GM12878 (cell line): ENCODE results near the gene SWT1. TPM values are rescaled to one million over a fixed set of nuclear protein-coding genes. Genes with fewer than 3 reads are reported as not detected.

Experiments used
- ATAC-seq: fragments of 200-7000 bp; cut with Tn5 transposase; 3 replicates; pipeline ENCODE4 v1.9.1; 2020; ENCODE audit warnings: mild to moderate bottlenecking, moderate library complexity
- BruUV-seq: library from RNA; stranded (reverse); fragments of 400-500 nt; replicated peaks from 2 replicates; lab custom pipeline; 2021; lab: Mats Ljungman, UMichigan
- CTCF ChIA-PET: fragments of 300-600 bp; sonication (Branson Sonifier 250); formaldehyde crosslinking; extraction: SDS; loops from one replicate; lab custom pipeline; 2021; ENCODE audit warnings: inconsistent platforms; lab: Yijun Ruan, JAX
- POLR2A ChIA-PET: fragments of 350-600 bp; formaldehyde crosslinking; extraction: SDS; loops from one replicate; lab custom pipeline; 2021; ENCODE audit warnings: inconsistent platforms; lab: Charles Lee
- RAD21 ChIA-PET: fragments of 300-600 bp; sonication (Branson Sonifier 250); formaldehyde crosslinking; loops from one replicate; lab custom pipeline; 2023; ENCODE audit warnings: antibody characterized with exemption; ENCODE audit not compliant: unreplicated experiment; lab: Charles Lee
- SMC1A ChIA-PET: fragments of 300-600 bp; sonication (Branson Sonifier 250); formaldehyde crosslinking; loops from one replicate; lab custom pipeline; 2023; ENCODE audit not compliant: unreplicated experiment, uncharacterized antibody; lab: Charles Lee
- DNase-seq: peaks from one replicate; pipeline ENCODE4 v3.0.0-alpha.2; 2011; ENCODE audit warnings: low read depth, low spot score
- FAIRE-seq: peaks from 3 replicates; lab custom pipeline; 2011; peaks lifted over from hg19 to GRCh38; lab: Jason Lieb, UNC
- H2AFZ ChIP-seq: 2 replicates; pipeline ENCODE4 v1.6.0; 2011; ENCODE audit warnings: low read depth, low read length, control low read depth; ENCODE audit not compliant: control insufficient read depth
- H3K27ac ChIP-seq: 2 replicates; pipeline ENCODE4 v1.5.1; 2011; ENCODE audit warnings: control low read depth; ENCODE audit not compliant: control insufficient read depth, insufficient read depth
- H3K27me3 ChIP-seq, 2 experiments: replicated peaks in 1 of 2; 2 replicates each; pipeline versions ENCODE4 v1.6.0 to v1.6.1; 2011; ENCODE audit warnings: low read length in 1 of 2; ENCODE audit not compliant: control insufficient read depth in 2 of 2, insufficient read depth in 2 of 2
- H3K36me3 ChIP-seq, 2 experiments: 2 replicates each; pipeline ENCODE4 v1.5.1; 2011; ENCODE audit warnings: low read length in 1 of 2; ENCODE audit not compliant: control insufficient read depth in 2 of 2, insufficient read depth in 2 of 2
- H3K4me1 ChIP-seq: 2 replicates; pipeline ENCODE4 v1.6.1; 2011; ENCODE audit warnings: mild to moderate bottlenecking, low read length, moderate library complexity, mixed read lengths; ENCODE audit not compliant: control insufficient read depth, insufficient read depth
- H3K4me2 ChIP-seq: 2 replicates; pipeline ENCODE4 v1.6.0; 2011; ENCODE audit warnings: control low read depth; ENCODE audit not compliant: control insufficient read depth, insufficient read depth
- H3K4me3 ChIP-seq: fragments of 200-600 bp; sonication (generic); 2 replicates; pipeline ENCODE4 v1.5.1; 2016
- H3K79me2 ChIP-seq: 2 replicates; pipeline ENCODE4 v1.6.0; 2011; ENCODE audit warnings: low read length; ENCODE audit not compliant: control insufficient read depth, insufficient read depth
- H3K9ac ChIP-seq: 2 replicates; pipeline ENCODE4 v1.8.0; 2011; ENCODE audit warnings: low read length, control low read depth, mixed read lengths; ENCODE audit not compliant: control insufficient read depth, insufficient read depth
- H3K9me3 ChIP-seq: replicated peaks from 3 replicates; pipeline ENCODE4 v1.5.1; 2011; ENCODE audit warnings: mild to moderate bottlenecking, low read length; ENCODE audit not compliant: control insufficient read depth, insufficient read depth
- H4K20me1 ChIP-seq: 2 replicates; pipeline ENCODE4 v1.6.0; 2011; ENCODE audit not compliant: control insufficient read depth, insufficient read depth
- ASH2L ChIP-seq: fragments of 300-600, 200-600 bp; sonication (generic); IDR thresholded peaks from 2 replicates; pipeline ENCODE4 v1.6.1; 2017; ENCODE audit warnings: low read depth, mild to moderate bottlenecking, borderline replicate concordance
- CBFB ChIP-seq: IDR thresholded peaks from 2 replicates; pipeline ENCODE4 v1.6.1; 2016; ENCODE audit warnings: antibody characterized with exemption, low read depth
- CBX3 ChIP-seq: fragments of 200-600 bp; sonication (generic); IDR thresholded peaks from 2 replicates; pipeline ENCODE4 v1.6.1; 2016; ENCODE audit warnings: low read depth, borderline replicate concordance
- IKZF1 ChIP-seq: fragments of 450-650 bp; conservative IDR thresholded peaks from 2 replicates; pipeline ENCODE4 v1.6.1; 2017; ENCODE audit warnings: antibody characterized with exemption, mild to moderate bottlenecking
- JUND ChIP-seq: IDR thresholded peaks from 2 replicates; pipeline ENCODE4 v1.6.1; 2012; ENCODE audit warnings: low read depth, mild to moderate bottlenecking, low read length, improper control_type of control experiment, moderate library complexity
- KLF5 ChIP-seq: fragments of 450-650 bp; IDR thresholded peaks from 2 replicates; pipeline ENCODE4 v1.6.1; 2014; ENCODE audit warnings: mild to moderate bottlenecking; ENCODE audit not compliant: partially characterized antibody
- MAX ChIP-seq: IDR thresholded peaks from 2 replicates; pipeline ENCODE4 v1.6.1; 2012; ENCODE audit warnings: low read depth, low read length, improper control_type of control experiment
- MEF2B ChIP-seq: fragments of 450-650 bp; IDR thresholded peaks from 2 replicates; pipeline ENCODE4 v1.6.1; 2018; ENCODE audit warnings: mild to moderate bottlenecking, moderate library complexity; ENCODE audit not compliant: partially characterized antibody, poor library complexity, severe bottlenecking
- MXI1 ChIP-seq: fragments of 150-350 bp; IDR thresholded peaks from 2 replicates; pipeline ENCODE4 v1.6.1; 2011; ENCODE audit warnings: low read depth, mild to moderate bottlenecking, inconsistent platforms, low read length, improper control_type of control experiment
- NFYA ChIP-seq: IDR thresholded peaks from 2 replicates; pipeline ENCODE4 v1.6.1; 2011; ENCODE audit warnings: low read depth, mild to moderate bottlenecking, low read length, improper control_type of control experiment, borderline replicate concordance
- NFYB ChIP-seq: IDR thresholded peaks from 2 replicates; pipeline ENCODE4 v1.6.1; 2011; ENCODE audit warnings: low read depth, mild to moderate bottlenecking, low read length, improper control_type of control experiment, moderate library complexity; ENCODE audit not compliant: insufficient read depth
- RAD21 ChIP-seq: IDR thresholded peaks from 2 replicates; pipeline ENCODE4 v1.6.1; 2011; ENCODE audit warnings: mild to moderate bottlenecking, low read depth, low read length, moderate library complexity; ENCODE audit not compliant: insufficient read depth
- SP1 ChIP-seq: IDR thresholded peaks from one replicate; pipeline ENCODE4 v1.6.1; 2011; ENCODE audit warnings: low read depth, low read length
- STAT3 ChIP-seq: IDR thresholded peaks from 2 replicates; pipeline ENCODE4 v1.6.1; 2011; ENCODE audit warnings: low read depth, low read length, improper control_type of control experiment
- TCF7 ChIP-seq: IDR thresholded peaks from 2 replicates; pipeline ENCODE4 v1.6.1; 2014; ENCODE audit warnings: antibody characterized with exemption, borderline replicate concordance
- WGBS: methylation state at CpG from one replicate; pipeline ENCODE4 v1.1.6; 2016; ENCODE audit warnings: low lambda C conversion rate; ENCODE audit not compliant: insufficient replicate concordance, insufficient coverage; ENCODE audit errors: missing lambda C conversion rate; 5-methylcytosine and 5-hydroxymethylcytosine counted together
- in situ Hi-C: fragments of 300-500 bp; cut with MboI; formaldehyde crosslinking; loops from 9 replicates; pipeline ENCODE4 v1.14.3; 2018; ENCODE audit warnings: mixed read lengths
- intact Hi-C: fragments of 100-400 bp; cut with micrococcal nuclease; formaldehyde crosslinking; loops from one replicate; pipeline ENCODE4 v1.14.2; 2022; ENCODE audit not compliant: unreplicated experiment
- polyA plus RNA-seq, 11 experiments: library from polyadenylated mRNA; depleted of rRNA in 4 of 11; unstranded in 6 of 11; stranded (reverse) in 5 of 11; fragments of >200 nt; fragmentation: Nextera tagmentation in 4 of 11; fragmentation: Illumina TruSeq in 1 of 11; extraction: Ambion mirVana in 4 of 11; extraction: Trizol in 1 of 11; gene quantifications; 1 replicate in 1 of 11; 2 replicates in 10 of 11; pipeline versions ENCODE4 v1.2.1 to v1.2.3, GENCODE V29; 2011 to 2016; ENCODE audit warnings: inconsistent platforms in 2 of 11, missing spikeins in 2 of 11, low read depth in 1 of 11
- total RNA-seq, 4 experiments: library from RNA; depleted of rRNA in 3 of 4; stranded (reverse); fragments of >200 nt in 3 of 4; fragmentation: Illumina TruSeq in 1 of 4; extraction: Trizol in 1 of 4; gene quantifications; 2 replicates each; pipeline versions ENCODE4 v1.2.1 to v1.2.3, GENCODE V29; 2013 to 2021
- TF ChIP-seq, protein P1 (sequence below): fragments of 450-650 bp; IDR thresholded peaks from 2 replicates; pipeline ENCODE4 v1.6.1; 2017; ENCODE audit warnings: mild to moderate bottlenecking, moderate library complexity
- TF ChIP-seq, protein P2 (sequence below): IDR thresholded peaks from 2 replicates; pipeline ENCODE4 v1.6.1; 2012; ENCODE audit warnings: improper control_type of control experiment, low read depth, low read length; ENCODE audit not compliant: insufficient replicate concordance

The SWT1 gene
- total and polyA plus RNA-seq, 10 of the 15 experiments (the other 5 are each of a cell fraction or from before 2014, with no cell fraction given), result 1.0 to 4.2 (median 2.6) TPM

- no TSS peak for BruUV-seq
- Histone ChIP-seq H3K4me2 (no peak overlapping the region), H2AFZ (no peak overlapping the region), H3K36me3 (no peaks in the 10 kb centered on the region), H3K9ac (no peak overlapping the region), H3K27ac (no peak overlapping the region), H3K79me2 (no peaks in the 10 kb centered on the region), H3K27me3 (no peaks in the 10 kb centered on the region), H3K9me3 (no peaks in the 10 kb centered on the region), H4K20me1 (no peaks in the 10 kb centered on the region), H3K4me3 (no peak overlapping the region), H3K4me1 (no peaks in the 10 kb centered on the region)
- ChIA-PET POLR2A (no interaction called here), SMC1A (no interaction called here), CTCF (interaction anchor here (0.9 kb wide), 1 partner anchor 14 kb away, joined by 3 read pairs; no protein-coding TSS in a partner anchor), RAD21 (interaction anchor here (0.9 kb wide), 1 partner anchor 18 kb away, joined by 3 read pairs; no protein-coding TSS in a partner anchor)
- intact Hi-C loops (no loop called here), in situ Hi-C loops (no loop called here)
- no peak for ATAC-seq
- no peak for FAIRE-seq
- DNase-seq, result no peak
- 50% methylated on average over 2 of the region's 2 CpGs for WGBS
- TF ChIP-seq NFYA (no peak), STAT3 (no peak), CBFB (no peak), ASH2L (no peak), SP1 (no peak), JUND (no peak), NFYB (no peak), MAX (no peak), RAD21 (no peak), MXI1 (no peak), MEF2B (no peak), KLF5 (no peak), CBX3 (no peak), TCF7 (no peak), IKZF1 (no peak)
- TF ChIP-seq, protein P1, sequence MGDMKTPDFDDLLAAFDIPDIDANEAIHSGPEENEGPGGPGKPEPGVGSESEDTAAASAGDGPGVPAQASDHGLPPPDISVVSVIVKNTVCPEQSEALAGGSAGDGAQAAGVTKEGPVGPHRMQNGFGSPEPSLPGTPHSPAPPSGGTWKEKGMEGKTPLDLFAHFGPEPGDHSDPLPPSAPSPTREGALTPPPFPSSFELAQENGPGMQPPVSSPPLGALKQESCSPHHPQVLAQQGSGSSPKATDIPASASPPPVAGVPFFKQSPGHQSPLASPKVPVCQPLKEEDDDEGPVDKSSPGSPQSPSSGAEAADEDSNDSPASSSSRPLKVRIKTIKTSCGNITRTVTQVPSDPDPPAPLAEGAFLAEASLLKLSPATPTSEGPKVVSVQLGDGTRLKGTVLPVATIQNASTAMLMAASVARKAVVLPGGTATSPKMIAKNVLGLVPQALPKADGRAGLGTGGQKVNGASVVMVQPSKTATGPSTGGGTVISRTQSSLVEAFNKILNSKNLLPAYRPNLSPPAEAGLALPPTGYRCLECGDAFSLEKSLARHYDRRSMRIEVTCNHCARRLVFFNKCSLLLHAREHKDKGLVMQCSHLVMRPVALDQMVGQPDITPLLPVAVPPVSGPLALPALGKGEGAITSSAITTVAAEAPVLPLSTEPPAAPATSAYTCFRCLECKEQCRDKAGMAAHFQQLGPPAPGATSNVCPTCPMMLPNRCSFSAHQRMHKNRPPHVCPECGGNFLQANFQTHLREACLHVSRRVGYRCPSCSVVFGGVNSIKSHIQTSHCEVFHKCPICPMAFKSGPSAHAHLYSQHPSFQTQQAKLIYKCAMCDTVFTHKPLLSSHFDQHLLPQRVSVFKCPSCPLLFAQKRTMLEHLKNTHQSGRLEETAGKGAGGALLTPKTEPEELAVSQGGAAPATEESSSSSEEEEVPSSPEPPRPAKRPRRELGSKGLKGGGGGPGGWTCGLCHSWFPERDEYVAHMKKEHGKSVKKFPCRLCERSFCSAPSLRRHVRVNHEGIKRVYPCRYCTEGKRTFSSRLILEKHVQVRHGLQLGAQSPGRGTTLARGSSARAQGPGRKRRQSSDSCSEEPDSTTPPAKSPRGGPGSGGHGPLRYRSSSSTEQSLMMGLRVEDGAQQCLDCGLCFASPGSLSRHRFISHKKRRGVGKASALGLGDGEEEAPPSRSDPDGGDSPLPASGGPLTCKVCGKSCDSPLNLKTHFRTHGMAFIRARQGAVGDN, result no peak
- TF ChIP-seq, protein P2, sequence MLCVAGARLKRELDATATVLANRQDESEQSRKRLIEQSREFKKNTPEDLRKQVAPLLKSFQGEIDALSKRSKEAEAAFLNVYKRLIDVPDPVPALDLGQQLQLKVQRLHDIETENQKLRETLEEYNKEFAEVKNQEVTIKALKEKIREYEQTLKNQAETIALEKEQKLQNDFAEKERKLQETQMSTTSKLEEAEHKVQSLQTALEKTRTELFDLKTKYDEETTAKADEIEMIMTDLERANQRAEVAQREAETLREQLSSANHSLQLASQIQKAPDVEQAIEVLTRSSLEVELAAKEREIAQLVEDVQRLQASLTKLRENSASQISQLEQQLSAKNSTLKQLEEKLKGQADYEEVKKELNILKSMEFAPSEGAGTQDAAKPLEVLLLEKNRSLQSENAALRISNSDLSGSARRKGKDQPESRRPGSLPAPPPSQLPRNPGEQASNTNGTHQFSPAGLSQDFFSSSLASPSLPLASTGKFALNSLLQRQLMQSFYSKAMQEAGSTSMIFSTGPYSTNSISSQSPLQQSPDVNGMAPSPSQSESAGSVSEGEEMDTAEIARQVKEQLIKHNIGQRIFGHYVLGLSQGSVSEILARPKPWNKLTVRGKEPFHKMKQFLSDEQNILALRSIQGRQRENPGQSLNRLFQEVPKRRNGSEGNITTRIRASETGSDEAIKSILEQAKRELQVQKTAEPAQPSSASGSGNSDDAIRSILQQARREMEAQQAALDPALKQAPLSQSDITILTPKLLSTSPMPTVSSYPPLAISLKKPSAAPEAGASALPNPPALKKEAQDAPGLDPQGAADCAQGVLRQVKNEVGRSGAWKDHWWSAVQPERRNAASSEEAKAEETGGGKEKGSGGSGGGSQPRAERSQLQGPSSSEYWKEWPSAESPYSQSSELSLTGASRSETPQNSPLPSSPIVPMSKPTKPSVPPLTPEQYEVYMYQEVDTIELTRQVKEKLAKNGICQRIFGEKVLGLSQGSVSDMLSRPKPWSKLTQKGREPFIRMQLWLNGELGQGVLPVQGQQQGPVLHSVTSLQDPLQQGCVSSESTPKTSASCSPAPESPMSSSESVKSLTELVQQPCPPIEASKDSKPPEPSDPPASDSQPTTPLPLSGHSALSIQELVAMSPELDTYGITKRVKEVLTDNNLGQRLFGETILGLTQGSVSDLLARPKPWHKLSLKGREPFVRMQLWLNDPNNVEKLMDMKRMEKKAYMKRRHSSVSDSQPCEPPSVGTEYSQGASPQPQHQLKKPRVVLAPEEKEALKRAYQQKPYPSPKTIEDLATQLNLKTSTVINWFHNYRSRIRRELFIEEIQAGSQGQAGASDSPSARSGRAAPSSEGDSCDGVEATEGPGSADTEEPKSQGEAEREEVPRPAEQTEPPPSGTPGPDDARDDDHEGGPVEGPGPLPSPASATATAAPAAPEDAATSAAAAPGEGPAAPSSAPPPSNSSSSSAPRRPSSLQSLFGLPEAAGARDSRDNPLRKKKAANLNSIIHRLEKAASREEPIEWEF, result no peak
Observed at GRCh38 chr1:185257950-185258208, 100.9 kb downstream of the SWT1 start.
